ENCODE data around the gene PLCH1.

- TF ChIP-seq RARB (CRISPR knock-in tag; IDR thresholded peaks at IDR 0.05) (no peak), ZFP3 (CRISPR knock-in tag; IDR thresholded peaks at IDR 0.05) (no peak), ZC3H10 (CRISPR knock-in tag; IDR thresholded peaks at IDR 0.05) (no peak), BACH2 (CRISPR knock-in tag; IDR thresholded peaks at IDR 0.05; ENCODE audit: borderline replicate concordance) (no peak), TCF4 (CRISPR knock-in tag; IDR thresholded peaks at IDR 0.05; ENCODE audit: borderline replicate concordance) (no peak), ZFP30 (CRISPR knock-in tag; IDR thresholded peaks at IDR 0.05) (no peak), TSHZ2 (CRISPR knock-in tag; IDR thresholded peaks at IDR 0.05) (no peak), ESRRG (CRISPR knock-in tag; IDR thresholded peaks at IDR 0.05) (no peak), ISL1 (CRISPR knock-in tag; IDR thresholded peaks at IDR 0.05) (no peak), ARNTL (CRISPR knock-in tag; IDR thresholded peaks at IDR 0.05; ENCODE audit: borderline replicate concordance, low read depth) (no peak), OSR1 (CRISPR knock-in tag; IDR thresholded peaks at IDR 0.05) (no peak), CSDC2 (CRISPR knock-in tag; IDR thresholded peaks at IDR 0.05) (no peak), PPARA (CRISPR knock-in tag; IDR thresholded peaks at IDR 0.05; ENCODE audit: borderline replicate concordance) (no peak)
Measured at GRCh38 chr3:155602307-155602706, 142.6 kb downstream of the PLCH1 start.
